22Rv1 (cell line): ENCODE data around the gene TIMMDC1.

Source experiments
- ZFX ChIP-seq: fragments of 450-650 bp; IDR thresholded peaks from 2 replicates; pipeline ENCODE4 v1.6.1; 2017; ENCODE audit warnings: antibody characterized with exemption, borderline replicate concordance
- TF ChIP-seq, protein P1 (sequence below): fragments of 450-650 bp; IDR thresholded peaks from 2 replicates; pipeline ENCODE4 v1.5.1; 2017; ENCODE audit warnings: mild to moderate bottlenecking

DNA sequence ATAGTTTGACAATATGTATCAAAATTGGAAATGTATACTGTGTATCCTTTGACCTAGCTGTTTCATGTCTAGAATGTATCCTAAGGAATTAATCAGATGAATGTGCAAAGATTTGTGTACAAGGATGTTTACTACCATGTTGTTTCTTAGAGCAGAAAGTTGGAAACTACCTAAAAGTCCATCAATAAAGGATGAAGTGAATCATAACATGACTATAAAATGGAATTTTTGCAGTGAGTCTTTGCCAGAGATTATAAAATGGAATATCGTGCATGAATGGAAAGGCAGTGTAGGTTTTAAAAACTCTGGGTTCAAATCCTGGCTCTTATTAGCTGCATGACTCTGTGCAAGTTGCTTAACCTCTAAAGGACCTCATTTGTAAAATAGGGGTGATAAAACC is 15.2 kb upstream of the TIMMDC1 start:
- TF ChIP-seq, protein P1, sequence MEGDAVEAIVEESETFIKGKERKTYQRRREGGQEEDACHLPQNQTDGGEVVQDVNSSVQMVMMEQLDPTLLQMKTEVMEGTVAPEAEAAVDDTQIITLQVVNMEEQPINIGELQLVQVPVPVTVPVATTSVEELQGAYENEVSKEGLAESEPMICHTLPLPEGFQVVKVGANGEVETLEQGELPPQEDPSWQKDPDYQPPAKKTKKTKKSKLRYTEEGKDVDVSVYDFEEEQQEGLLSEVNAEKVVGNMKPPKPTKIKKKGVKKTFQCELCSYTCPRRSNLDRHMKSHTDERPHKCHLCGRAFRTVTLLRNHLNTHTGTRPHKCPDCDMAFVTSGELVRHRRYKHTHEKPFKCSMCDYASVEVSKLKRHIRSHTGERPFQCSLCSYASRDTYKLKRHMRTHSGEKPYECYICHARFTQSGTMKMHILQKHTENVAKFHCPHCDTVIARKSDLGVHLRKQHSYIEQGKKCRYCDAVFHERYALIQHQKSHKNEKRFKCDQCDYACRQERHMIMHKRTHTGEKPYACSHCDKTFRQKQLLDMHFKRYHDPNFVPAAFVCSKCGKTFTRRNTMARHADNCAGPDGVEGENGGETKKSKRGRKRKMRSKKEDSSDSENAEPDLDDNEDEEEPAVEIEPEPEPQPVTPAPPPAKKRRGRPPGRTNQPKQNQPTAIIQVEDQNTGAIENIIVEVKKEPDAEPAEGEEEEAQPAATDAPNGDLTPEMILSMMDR: no peak
- TF ChIP-seq ZFX: no peak
